HEK293T (cell line): ENCODE results near the gene BCAP29.

Source experiments
- ARNT ChIP-seq: fragments of 450-650 bp; IDR thresholded peaks from 2 replicates; pipeline ENCODE4 v1.6.1; 2017; ENCODE audit warnings: mild to moderate bottlenecking
- BHLHE40 ChIP-seq: fragments of 450-650 bp; IDR thresholded peaks from 2 replicates; pipeline ENCODE4 v1.6.1; 2016; ENCODE audit warnings: mild to moderate bottlenecking, moderate library complexity, borderline replicate concordance
- CTBP1 ChIP-seq: fragments of 450-650 bp; IDR thresholded peaks from 2 replicates; pipeline ENCODE4 v1.6.1; 2016; ENCODE audit warnings: borderline replicate concordance
- FOXA1 ChIP-seq: fragments of 450-650 bp; IDR thresholded peaks from 2 replicates; pipeline ENCODE4 v1.6.1; 2016; ENCODE audit warnings: mild to moderate bottlenecking
- FOXK2 ChIP-seq: fragments of 450-650 bp; IDR thresholded peaks from 2 replicates; pipeline ENCODE4 v1.6.1; 2016; ENCODE audit warnings: mild to moderate bottlenecking
- FOXM1 ChIP-seq: fragments of 450-650 bp; IDR thresholded peaks from 2 replicates; pipeline ENCODE4 v1.6.1; 2017; ENCODE audit warnings: mild to moderate bottlenecking, borderline replicate concordance
- HDGF ChIP-seq: fragments of 450-650 bp; IDR thresholded peaks from 2 replicates; pipeline ENCODE4 v1.6.1; 2017; ENCODE audit warnings: antibody characterized with exemption, borderline replicate concordance
- NFRKB ChIP-seq: fragments of 450-650 bp; IDR thresholded peaks from 2 replicates; pipeline ENCODE4 v1.6.1; 2016; ENCODE audit warnings: mild to moderate bottlenecking, moderate library complexity
- SP1 ChIP-seq: fragments of 450-650 bp; IDR thresholded peaks from 2 replicates; pipeline ENCODE4 v1.6.1; 2017
- SUZ12 ChIP-seq: fragments of 450-650 bp; IDR thresholded peaks from 2 replicates; pipeline ENCODE4 v1.6.1; 2016; ENCODE audit warnings: mild to moderate bottlenecking
- TARDBP ChIP-seq: fragments of 450-650 bp; IDR thresholded peaks from 2 replicates; pipeline ENCODE4 v1.6.1; 2016
- ZNF384 ChIP-seq: fragments of 450-650 bp; IDR thresholded peaks from 2 replicates; pipeline ENCODE4 v1.6.1; 2016
- TF ChIP-seq, protein P1 (sequence below): fragments of 450-650 bp; IDR thresholded peaks from 2 replicates; pipeline ENCODE4 v1.6.1; 2016

DNA sequence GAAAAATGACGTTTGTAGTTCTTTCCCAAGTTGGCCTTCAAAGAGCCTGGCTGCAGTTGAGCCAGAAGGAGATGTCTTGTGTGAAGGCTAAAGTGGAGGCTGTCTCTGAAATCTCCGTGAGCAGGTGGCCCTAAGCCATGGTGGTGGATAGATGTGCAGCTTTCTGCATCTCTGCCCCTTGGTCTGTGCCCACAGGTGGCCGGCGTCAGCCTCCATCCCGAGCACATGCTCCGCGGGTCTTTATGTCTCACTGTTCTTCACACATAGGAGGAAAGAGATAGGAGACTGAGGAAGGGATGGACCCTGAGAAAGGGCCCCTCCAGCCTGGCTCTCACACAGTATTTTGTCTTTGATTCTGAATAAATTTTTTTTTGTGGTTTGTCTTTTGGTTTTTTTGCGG, 50.3 kb downstream of the BCAP29 start:
- no peak for TF ChIP-seq BHLHE40
- no peak for TF ChIP-seq TARDBP
- no peak for TF ChIP-seq NFRKB
- TF ChIP-seq SP1: no peak
- no peak for TF ChIP-seq FOXA1
- no peak for TF ChIP-seq SUZ12
- no peak for TF ChIP-seq ZNF384
- TF ChIP-seq CTBP1: no peak
- TF ChIP-seq HDGF: no peak
- no peak for TF ChIP-seq ARNT
- no peak for TF ChIP-seq FOXM1
- TF ChIP-seq FOXK2: no peak
- TF ChIP-seq, protein P1, sequence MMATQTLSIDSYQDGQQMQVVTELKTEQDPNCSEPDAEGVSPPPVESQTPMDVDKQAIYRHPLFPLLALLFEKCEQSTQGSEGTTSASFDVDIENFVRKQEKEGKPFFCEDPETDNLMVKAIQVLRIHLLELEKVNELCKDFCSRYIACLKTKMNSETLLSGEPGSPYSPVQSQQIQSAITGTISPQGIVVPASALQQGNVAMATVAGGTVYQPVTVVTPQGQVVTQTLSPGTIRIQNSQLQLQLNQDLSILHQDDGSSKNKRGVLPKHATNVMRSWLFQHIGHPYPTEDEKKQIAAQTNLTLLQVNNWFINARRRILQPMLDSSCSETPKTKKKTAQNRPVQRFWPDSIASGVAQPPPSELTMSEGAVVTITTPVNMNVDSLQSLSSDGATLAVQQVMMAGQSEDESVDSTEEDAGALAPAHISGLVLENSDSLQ: no peak
